ENCODE results near the gene NSD2. TPM values are rescaled to one million over a fixed set of nuclear protein-coding genes. Genes with fewer than 3 reads are reported as not detected.

NSD2 gene
- total and polyA plus RNA-seq, 3 donors from 2014 or later: 108 to 144 (median 124) TPM

GRCh38 chr4:1948232-1948631 is 77.0 kb downstream of the NSD2 start:
- no peak for DNase-seq
- H3K9me3 ChIP-seq: no peaks in the 10 kb centered on the region
- H3K4me1 ChIP-seq: no peaks in the 10 kb centered on the region
- no peaks in the 10 kb centered on the region for H3K27me3 ChIP-seq
- no peaks in the 10 kb centered on the region for H3K36me3 ChIP-seq (ENCODE audit: low read depth, missing control alignments)
- H3K4me3 ChIP-seq: no peak overlapping the region
- H3K27ac ChIP-seq: no peak overlapping the region
- TF ChIP-seq POLR2A (IDR thresholded peaks at IDR 0.05) (no peak), CTCF (IDR thresholded peaks at IDR 0.05) (no peak)
- intact Hi-C loops (cut with DNase I; ENCODE audit: low total_unique reads): no loop called here
- WGBS, 2 donors: 94% methylated on average over 16 of the region's 16 CpGs

GRCh38 chr4:1948892-1949436 is 77.8 kb downstream of the NSD2 start:
- no peaks in the 10 kb centered on the region for H3K4me1 ChIP-seq
- intact Hi-C loops (cut with DNase I; ENCODE audit: low total_unique reads): no loop called here
- H3K4me3 ChIP-seq: no peak overlapping the region
- no peaks in the 10 kb centered on the region for H3K36me3 ChIP-seq (ENCODE audit: low read depth, missing control alignments)
- no peaks in the 10 kb centered on the region for H3K27me3 ChIP-seq
- no peak for DNase-seq
- H3K27ac ChIP-seq: no peak overlapping the region
- 90 to 97% methylated on average over 8 of the region's 8 CpGs for WGBS, 2 donors
- H3K9me3 ChIP-seq: no peaks in the 10 kb centered on the region
- TF ChIP-seq CTCF (IDR thresholded peaks at IDR 0.05): no peak
- TF ChIP-seq POLR2A (IDR thresholded peaks at IDR 0.05): no peak

- H3K4me1 ChIP-seq: no peaks in the 10 kb centered on the region
- H3K27me3 ChIP-seq: no peaks in the 10 kb centered on the region
- no peaks in the 10 kb centered on the region for H3K36me3 ChIP-seq (ENCODE audit: low read depth, missing control alignments)
- WGBS, 2 donors: 92 to 95% methylated on average over 10 of the region's 10 CpGs
- H3K9me3 ChIP-seq: no peaks in the 10 kb centered on the region
- DNase-seq: no peak
- TF ChIP-seq CTCF (IDR thresholded peaks at IDR 0.05): no peak
- TF ChIP-seq POLR2A (IDR thresholded peaks at IDR 0.05): no peak
- H3K4me3 ChIP-seq: no peak overlapping the region
- intact Hi-C loops (cut with DNase I; ENCODE audit: low total_unique reads): no loop called here
- no peak overlapping the region for H3K27ac ChIP-seq
These were observed 79.2 kb downstream of the NSD2 start for GRCh38 chr4:1950369-1950768.

- Histone ChIP-seq H3K36me3 (ENCODE audit: low read depth, missing control alignments) (no peaks in the 10 kb centered on the region), H3K27ac (no peak overlapping the region), H3K4me3 (no peak overlapping the region), H3K4me1 (no peaks in the 10 kb centered on the region), H3K27me3 (no peaks in the 10 kb centered on the region), H3K9me3 (no peaks in the 10 kb centered on the region)
- TF ChIP-seq CTCF (IDR thresholded peaks at IDR 0.05) (no peak), POLR2A (IDR thresholded peaks at IDR 0.05) (no peak)
- no peak for DNase-seq
- intact Hi-C loops (cut with DNase I; ENCODE audit: low total_unique reads): no loop called here
- 87 to 94% methylated on average over 7 to 20 of the region's 20 CpGs for WGBS, 2 donors
These were observed 81.0 kb downstream of the NSD2 start for GRCh38 chr4:1952058-1952700.

GRCh38 chr4:1952719-1953118 is 81.5 kb downstream of the NSD2 start:
- no peaks in the 10 kb centered on the region for H3K36me3 ChIP-seq (ENCODE audit: low read depth, missing control alignments)
- DNase-seq: no peak
- H3K27me3 ChIP-seq: no peaks in the 10 kb centered on the region
- H3K4me1 ChIP-seq: no peaks in the 10 kb centered on the region
- H3K4me3 ChIP-seq: no peak overlapping the region
- 67 to 76% methylated on average over 5 of the region's 5 CpGs for WGBS, 2 donors
- TF ChIP-seq POLR2A (IDR thresholded peaks at IDR 0.05) (no peak), CTCF (IDR thresholded peaks at IDR 0.05) (no peak)
- intact Hi-C loops (cut with DNase I; ENCODE audit: low total_unique reads): no loop called here
- no peaks in the 10 kb centered on the region for H3K9me3 ChIP-seq
- no peak overlapping the region for H3K27ac ChIP-seq

Measured in testis (tissue), 3 donors.